ENCODE results near the gene SMYD2. TPM values are rescaled to one million over a fixed set of nuclear protein-coding genes. Genes with fewer than 3 reads are reported as not detected.
A peak's percentile ranks its signal among the peaks of the same experiment; 100 is the strongest.

Gene SMYD2
- total RNA-seq, 1 donor from 2014 or later = 46.8 TPM

GRCh38 chr1:214331827-214332423 lies 51.0 kb downstream of the SMYD2 start:
- Mint-ChIP-seq H3K4me1 (ENCODE audit: low read depth) (peaks cover 24% of the 10 kb centered on the region), H3K27me3 (no peaks in the 10 kb centered on the region), H3K27ac (no peak overlapping the region), H3K36me3 (ENCODE audit: insufficient read depth) (peaks cover 14% of the 10 kb centered on the region), H3K4me3 (ENCODE audit: low read depth) (no peak overlapping the region), H3K9me3 (ENCODE audit: low read depth) (no peaks in the 10 kb centered on the region)
- peak; percentile 66 for TF ChIP-seq CTCF (IDR thresholded peaks at IDR 0.05; ENCODE audit: unreplicated experiment)
- DNase-seq (ENCODE audit: low spot score, unreplicated experiment) = no peak

- Mint-ChIP-seq H3K36me3 (ENCODE audit: insufficient read depth) (peaks cover 17% of the 10 kb centered on the region), H3K4me1 (ENCODE audit: low read depth) (peaks cover 29% of the 10 kb centered on the region), H3K4me3 (ENCODE audit: low read depth) (no peak overlapping the region), H3K9me3 (ENCODE audit: low read depth) (no peaks in the 10 kb centered on the region), H3K27ac (no peak overlapping the region), H3K27me3 (no peaks in the 10 kb centered on the region)
- peak; percentile 80 for TF ChIP-seq CTCF (IDR thresholded peaks at IDR 0.05; ENCODE audit: unreplicated experiment)
- peak; percentile 34 for DNase-seq (ENCODE audit: low spot score, unreplicated experiment)
These were observed 52.2 kb downstream of the SMYD2 start for GRCh38 chr1:214332946-214333798.

- no peaks in the 10 kb centered on the region for H3K9me3 Mint-ChIP-seq (ENCODE audit: low read depth)
- peaks cover 21% of the 10 kb centered on the region for H3K4me1 Mint-ChIP-seq (ENCODE audit: low read depth)
- peaks cover 19% of the 10 kb centered on the region for H3K36me3 Mint-ChIP-seq (ENCODE audit: insufficient read depth)
- no peak for DNase-seq (ENCODE audit: low spot score, unreplicated experiment)
- no peak for TF ChIP-seq CTCF (IDR thresholded peaks at IDR 0.05; ENCODE audit: unreplicated experiment)
- no peak overlapping the region for H3K27ac Mint-ChIP-seq
- H3K4me3 Mint-ChIP-seq (ENCODE audit: low read depth) = no peak overlapping the region
- H3K27me3 Mint-ChIP-seq = no peaks in the 10 kb centered on the region
These were observed 54.6 kb downstream of the SMYD2 start for GRCh38 chr1:214335567-214335966.

GRCh38 chr1:214337015-214337414 lies 56.1 kb downstream of the SMYD2 start:
- no peak for TF ChIP-seq CTCF (IDR thresholded peaks at IDR 0.05; ENCODE audit: unreplicated experiment)
- H3K9me3 Mint-ChIP-seq (ENCODE audit: low read depth) = no peaks in the 10 kb centered on the region
- H3K4me3 Mint-ChIP-seq (ENCODE audit: low read depth) = no peak overlapping the region
- no peak for DNase-seq (ENCODE audit: low spot score, unreplicated experiment)
- H3K27me3 Mint-ChIP-seq = no peaks in the 10 kb centered on the region
- peaks cover 13% of the 10 kb centered on the region for H3K36me3 Mint-ChIP-seq (ENCODE audit: insufficient read depth)
- no peak overlapping the region for H3K27ac Mint-ChIP-seq
- H3K4me1 Mint-ChIP-seq (ENCODE audit: low read depth) = peaks cover 19% of the 10 kb centered on the region

GRCh38 chr1:214337511-214337910 lies 56.6 kb downstream of the SMYD2 start:
- Mint-ChIP-seq H3K27ac (no peak overlapping the region), H3K9me3 (ENCODE audit: low read depth) (no peaks in the 10 kb centered on the region), H3K27me3 (no peaks in the 10 kb centered on the region), H3K36me3 (ENCODE audit: insufficient read depth) (peaks cover 17% of the 10 kb centered on the region), H3K4me3 (ENCODE audit: low read depth) (no peak overlapping the region), H3K4me1 (ENCODE audit: low read depth) (peaks cover 19% of the 10 kb centered on the region)
- TF ChIP-seq CTCF (IDR thresholded peaks at IDR 0.05; ENCODE audit: unreplicated experiment) = no peak
- no peak for DNase-seq (ENCODE audit: low spot score, unreplicated experiment)
